OCI-LY7 (cell line): ENCODE data around the gene GRK5.
A peak's percentile ranks its signal among the peaks of the same experiment; 100 is the strongest.

Experiments
- EZH2phosphoT487 ChIP-seq: fragments of 200-600 bp; sonication (generic); IDR thresholded peaks from 2 replicates; pipeline ENCODE4 v1.6.1; 2018; ENCODE audit warnings: low read depth, borderline replicate concordance, mild to moderate bottlenecking, mixed run types, antibody characterized with exemption, low read length, moderate library complexity, mixed read lengths
- TF ChIP-seq, protein P1 (sequence below): fragments of 200-600 bp; sonication (generic); conservative IDR thresholded peaks from 2 replicates; pipeline ENCODE4 v1.5.1; 2014; ENCODE audit warnings: mild to moderate bottlenecking, antibody characterized with exemption, low read length, moderate library complexity, mixed read lengths

DNA sequence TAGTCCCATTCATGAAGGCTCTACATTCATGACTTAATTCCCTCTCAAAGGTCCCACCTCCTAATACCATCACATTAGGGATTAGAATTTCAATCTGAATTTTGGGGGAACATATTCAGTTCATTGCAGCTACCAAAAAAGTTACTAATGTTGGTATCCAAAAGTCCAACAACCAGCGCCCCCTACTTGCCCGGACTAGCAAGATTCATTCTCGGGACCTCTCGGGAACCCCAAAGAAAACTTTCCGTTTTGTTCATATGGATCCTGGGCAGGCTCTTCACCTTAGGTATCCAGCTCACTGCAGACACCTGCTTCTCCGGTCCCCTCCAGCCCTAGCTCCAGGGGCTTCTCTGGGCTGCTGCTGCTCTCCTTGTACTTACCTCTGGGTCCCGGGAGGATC lies 8.9 kb upstream of the GRK5 start:
- TF ChIP-seq, protein P1, sequence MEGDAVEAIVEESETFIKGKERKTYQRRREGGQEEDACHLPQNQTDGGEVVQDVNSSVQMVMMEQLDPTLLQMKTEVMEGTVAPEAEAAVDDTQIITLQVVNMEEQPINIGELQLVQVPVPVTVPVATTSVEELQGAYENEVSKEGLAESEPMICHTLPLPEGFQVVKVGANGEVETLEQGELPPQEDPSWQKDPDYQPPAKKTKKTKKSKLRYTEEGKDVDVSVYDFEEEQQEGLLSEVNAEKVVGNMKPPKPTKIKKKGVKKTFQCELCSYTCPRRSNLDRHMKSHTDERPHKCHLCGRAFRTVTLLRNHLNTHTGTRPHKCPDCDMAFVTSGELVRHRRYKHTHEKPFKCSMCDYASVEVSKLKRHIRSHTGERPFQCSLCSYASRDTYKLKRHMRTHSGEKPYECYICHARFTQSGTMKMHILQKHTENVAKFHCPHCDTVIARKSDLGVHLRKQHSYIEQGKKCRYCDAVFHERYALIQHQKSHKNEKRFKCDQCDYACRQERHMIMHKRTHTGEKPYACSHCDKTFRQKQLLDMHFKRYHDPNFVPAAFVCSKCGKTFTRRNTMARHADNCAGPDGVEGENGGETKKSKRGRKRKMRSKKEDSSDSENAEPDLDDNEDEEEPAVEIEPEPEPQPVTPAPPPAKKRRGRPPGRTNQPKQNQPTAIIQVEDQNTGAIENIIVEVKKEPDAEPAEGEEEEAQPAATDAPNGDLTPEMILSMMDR = peak; percentile 87
- TF ChIP-seq EZH2phosphoT487 = no peak
